Body of pancreas (tissue), 4 donors: ENCODE measurements around the gene PPM1N. TPM values are rescaled to one million over a fixed set of nuclear protein-coding genes. Genes with fewer than 3 reads are reported as not detected.

Source experiments
- ATAC-seq: fragments of 150-250 bp; one replicate; pipeline ENCODE4 v1.9.1; 2016
- DNase-seq, 4 donors: peaks; one replicate each; pipeline ENCODE4 v3.0.0-alpha.2; 2019
- H3K27ac ChIP-seq, 4 donors: fragments of 200-600 bp; sonication (generic); 1 replicate in 3 of 4; 2 replicates in 1 of 4; pipeline versions ENCODE4 v1.5.1 to v1.6.1; 2016 to 2019; ENCODE audit warnings: mild to moderate bottlenecking in 1 of 4, mixed read lengths in 1 of 4, moderate library complexity in 1 of 4
- H3K27me3 ChIP-seq, 2 donors: fragments of 200-600 bp; sonication (generic); one replicate each; pipeline ENCODE4 v1.6.0; 2016; ENCODE audit warnings: mild to moderate bottlenecking in 1 of 2
- H3K36me3 ChIP-seq, 2 donors: fragments of 200-600 bp; sonication (generic); replicated peaks in 1 of 2; 2 replicates each; pipeline ENCODE4 v1.5.1; 2016; ENCODE audit warnings: low read depth in 2 of 2; ENCODE audit not compliant: insufficient read depth in 1 of 2
- H3K4me1 ChIP-seq: fragments of 200-600 bp; sonication (generic); one replicate; pipeline ENCODE4 v1.6.0; 2016
- H3K4me3 ChIP-seq, 2 donors: fragments of 200-600 bp; sonication (generic); 1 replicate in 1 of 2; 2 replicates in 1 of 2; pipeline ENCODE4 v1.5.1; 2016 to 2019
- H3K9me3 ChIP-seq, 3 donors: fragments of 200-600 bp; sonication (generic); 1 replicate in 2 of 3; 2 replicates in 1 of 3; pipeline ENCODE4 v1.5.1; 2016
- POLR2A ChIP-seq, 3 donors: fragments of 450-650 bp; IDR thresholded peaks; one replicate each; pipeline ENCODE4 v1.6.1; 2016; ENCODE audit warnings: antibody characterized with exemption in 3 of 3, mild to moderate bottlenecking in 2 of 3
- WGBS, 2 donors: methylation state at CpG; one replicate each; pipeline ENCODE4 v1.1.5; 2017; 5-methylcytosine and 5-hydroxymethylcytosine counted together
- intact Hi-C: fragments of 100-400 bp; cut with DNase I; formaldehyde crosslinking; loops from one replicate; pipeline ENCODE4 v1.15.1; 2023
- total RNA-seq, 2 donors: library from RNA; depleted of rRNA; stranded (reverse); fragments of >200 nt; gene quantifications; one replicate each; pipeline ENCODE4 v1.1.0, GENCODE V29; 2016
- TF ChIP-seq, protein P1 (sequence below), 7 experiments: fragments of 450-650 bp in 4 of 7; fragments of 200-600 bp in 3 of 7; sonication (generic) in 3 of 7; IDR thresholded peaks; one replicate each; pipeline ENCODE4 v1.5.1; 2016 to 2019; ENCODE audit warnings: antibody characterized with exemption in 7 of 7

PPM1N gene
- total RNA-seq, 2 donors from 2014 or later = not detected

DNA sequence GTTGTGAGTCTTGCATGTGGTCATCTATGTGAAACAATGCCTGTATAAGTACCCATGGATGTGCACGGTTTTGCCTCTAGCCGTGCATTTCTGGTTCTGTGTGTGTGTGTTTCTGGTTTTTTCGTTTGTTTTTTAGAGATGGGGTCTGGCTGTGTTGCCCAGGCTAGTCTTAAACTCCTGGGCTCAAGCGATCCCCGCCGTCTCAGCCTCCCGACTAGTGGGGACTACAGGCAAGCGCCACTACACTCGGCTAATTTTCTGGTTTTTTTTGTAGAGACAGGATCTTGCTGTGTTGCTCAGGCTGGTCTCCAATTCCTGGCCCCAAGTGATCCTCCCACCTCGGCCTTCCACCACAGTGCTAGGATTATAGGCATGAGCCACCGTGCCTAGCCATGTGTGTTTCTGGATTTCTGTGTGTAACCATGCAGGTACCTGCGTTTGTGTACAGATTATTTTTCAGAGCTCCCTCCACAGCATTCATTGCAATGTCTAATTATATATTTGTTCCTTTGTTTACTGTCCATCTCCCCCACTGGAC, 46.3 kb upstream of the PPM1N start:
- no peak for DNase-seq
- Histone ChIP-seq H3K36me3 (no peaks in the 10 kb centered on the region), H3K27me3 (no peaks in the 10 kb centered on the region), H3K4me3 (no peak overlapping the region), H3K9me3 (no peaks in the 10 kb centered on the region), H3K4me1 (peaks cover 43% of the 10 kb centered on the region), H3K27ac (peak overlapping the region; percentile 17 to 92 (median 83))
- 70 to 77% methylated on average over 12 of the region's 12 CpGs for WGBS, 2 donors
- intact Hi-C loops = no loop called here
- ATAC-seq = no peak
- no peak for TF ChIP-seq POLR2A (IDR thresholded peaks at IDR 0.05)
- TF ChIP-seq, protein P1, sequence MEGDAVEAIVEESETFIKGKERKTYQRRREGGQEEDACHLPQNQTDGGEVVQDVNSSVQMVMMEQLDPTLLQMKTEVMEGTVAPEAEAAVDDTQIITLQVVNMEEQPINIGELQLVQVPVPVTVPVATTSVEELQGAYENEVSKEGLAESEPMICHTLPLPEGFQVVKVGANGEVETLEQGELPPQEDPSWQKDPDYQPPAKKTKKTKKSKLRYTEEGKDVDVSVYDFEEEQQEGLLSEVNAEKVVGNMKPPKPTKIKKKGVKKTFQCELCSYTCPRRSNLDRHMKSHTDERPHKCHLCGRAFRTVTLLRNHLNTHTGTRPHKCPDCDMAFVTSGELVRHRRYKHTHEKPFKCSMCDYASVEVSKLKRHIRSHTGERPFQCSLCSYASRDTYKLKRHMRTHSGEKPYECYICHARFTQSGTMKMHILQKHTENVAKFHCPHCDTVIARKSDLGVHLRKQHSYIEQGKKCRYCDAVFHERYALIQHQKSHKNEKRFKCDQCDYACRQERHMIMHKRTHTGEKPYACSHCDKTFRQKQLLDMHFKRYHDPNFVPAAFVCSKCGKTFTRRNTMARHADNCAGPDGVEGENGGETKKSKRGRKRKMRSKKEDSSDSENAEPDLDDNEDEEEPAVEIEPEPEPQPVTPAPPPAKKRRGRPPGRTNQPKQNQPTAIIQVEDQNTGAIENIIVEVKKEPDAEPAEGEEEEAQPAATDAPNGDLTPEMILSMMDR (IDR thresholded peaks at IDR 0.05) = no peak

DNA sequence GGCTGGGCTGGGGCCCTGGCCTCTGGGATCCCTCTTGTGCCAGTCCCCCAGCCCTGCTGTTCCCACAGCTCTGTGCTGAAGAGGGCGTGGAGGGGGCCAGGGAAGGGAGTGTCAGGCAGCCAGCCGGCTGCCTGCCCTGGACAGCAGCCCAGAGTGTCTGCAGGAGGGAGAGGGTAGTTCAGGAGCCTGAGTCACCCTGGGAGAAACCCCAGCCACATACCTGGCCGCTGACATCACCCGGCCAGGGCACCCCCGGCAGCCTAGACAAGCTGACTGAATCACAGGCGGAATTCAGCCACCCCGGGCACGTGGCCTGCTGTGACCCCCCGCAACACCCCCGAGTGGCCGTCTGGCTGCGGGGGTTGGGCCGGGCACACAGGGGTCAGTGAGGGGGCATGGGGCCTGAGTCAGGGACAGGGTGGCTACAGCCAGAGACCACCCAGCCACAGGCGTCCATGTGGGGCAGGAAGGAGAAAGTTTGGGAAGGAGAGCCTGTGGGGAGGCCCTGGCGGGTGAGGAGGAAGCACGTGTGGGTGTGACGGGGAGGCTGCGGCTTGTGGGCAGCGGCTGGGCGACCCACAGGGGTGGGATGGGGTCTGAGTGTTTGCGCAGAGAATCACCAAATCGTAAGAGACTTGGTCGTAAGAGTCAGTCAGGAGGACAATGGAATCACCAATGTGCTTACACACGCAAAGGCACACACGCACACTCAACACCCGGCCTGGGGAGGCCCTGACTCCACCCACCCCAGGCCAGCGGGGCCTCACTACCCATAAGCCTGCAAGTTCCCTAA, 42.3 kb upstream of the PPM1N start:
- peak; percentile 97 to 99 (median 98) for DNase-seq
- 24 to 28% methylated on average over 12 to 27 of the region's 27 CpGs for WGBS, 2 donors
- Histone ChIP-seq H3K27ac (peak overlapping the region; percentile 89 to 98 (median 90)), H3K27me3 (no peaks in the 10 kb centered on the region), H3K4me1 (peaks cover 34% of the 10 kb centered on the region), H3K9me3 (no peaks in the 10 kb centered on the region), H3K4me3 (no peak overlapping the region), H3K36me3 (no peaks in the 10 kb centered on the region)
- TF ChIP-seq, protein P1 (IDR thresholded peaks at IDR 0.05) = peak in 3 of 7 experiments; percentile 23 to 27 (median 25)
- TF ChIP-seq POLR2A (IDR thresholded peaks at IDR 0.05) = peak in 2 of 3 donors; percentile 45 to 67
- ATAC-seq = peak; percentile 92
- intact Hi-C loops = no loop called here

DNA sequence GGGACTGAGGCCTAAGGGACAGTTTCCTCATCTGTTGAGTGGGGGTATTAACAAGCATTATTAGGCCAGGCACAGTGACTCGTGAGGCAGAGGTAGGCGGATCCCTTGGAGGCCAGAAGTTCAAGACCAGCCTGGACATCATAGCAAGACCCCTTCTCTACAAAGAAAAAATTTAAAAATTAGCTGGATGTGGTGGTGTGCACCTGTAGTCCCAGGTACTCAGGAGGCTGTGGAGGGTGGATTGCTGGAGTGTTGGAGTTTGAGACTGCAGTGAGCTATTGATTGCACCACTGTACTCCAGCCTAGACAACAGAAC, 41.8 kb upstream of the PPM1N start:
- Histone ChIP-seq H3K9me3 (no peaks in the 10 kb centered on the region), H3K27ac (peak overlapping the region; percentile 89 to 98 (median 90)), H3K4me3 (no peak overlapping the region), H3K4me1 (peaks cover 28% of the 10 kb centered on the region), H3K27me3 (no peaks in the 10 kb centered on the region), H3K36me3 (no peaks in the 10 kb centered on the region)
- no peak for TF ChIP-seq POLR2A (IDR thresholded peaks at IDR 0.05)
- TF ChIP-seq, protein P1 (IDR thresholded peaks at IDR 0.05) = no peak
- ATAC-seq (no peak), DNase-seq (no peak)
- intact Hi-C loops = no loop called here
- 62 to 80% methylated on average over 2 of the region's 2 CpGs for WGBS, 2 donors

DNA sequence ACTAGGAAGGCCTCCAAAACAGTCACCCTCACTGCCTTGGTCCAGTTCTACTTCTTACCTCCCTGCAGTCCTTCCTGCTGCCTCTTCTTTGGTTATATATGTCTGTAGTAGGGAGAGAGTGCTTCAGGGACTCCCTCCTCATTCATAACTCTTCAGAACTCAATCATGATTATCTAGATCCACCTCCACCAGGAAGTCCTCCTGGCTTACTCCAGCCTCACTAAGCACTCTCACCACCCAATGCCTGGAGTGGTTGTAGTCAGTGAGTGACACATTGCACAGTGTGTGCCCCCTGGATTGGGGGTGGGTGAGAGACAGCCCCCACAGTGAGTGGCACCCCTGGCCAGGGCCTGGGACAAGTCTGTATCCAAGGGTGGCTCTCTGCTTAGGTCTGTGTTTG, 40.5 kb upstream of the PPM1N start:
- no peak overlapping the region for H3K27ac ChIP-seq
- intact Hi-C loops = no loop called here
- no peaks in the 10 kb centered on the region for H3K27me3 ChIP-seq
- DNase-seq (no peak), ATAC-seq (no peak)
- no peaks in the 10 kb centered on the region for H3K9me3 ChIP-seq
- H3K4me1 ChIP-seq = peaks cover 25% of the 10 kb centered on the region
- no peak for TF ChIP-seq POLR2A (IDR thresholded peaks at IDR 0.05)
- TF ChIP-seq, protein P1 (IDR thresholded peaks at IDR 0.05) = no peak
- H3K36me3 ChIP-seq = no peaks in the 10 kb centered on the region
- no peak overlapping the region for H3K4me3 ChIP-seq
